Endothelial cell of umbilical vein (primary cell): Measurements from ENCODE around the gene LRRC38.

Experiments used
- CTCF ChIP-seq, 2 donors: IDR thresholded peaks; 1 replicate in 1 of 2; 2 replicates in 1 of 2; pipeline ENCODE4 v1.5.1; 2011; ENCODE audit warnings: low read length in 2 of 2, mild to moderate bottlenecking in 2 of 2, moderate library complexity in 2 of 2, control low read depth in 1 of 2, inconsistent platforms in 1 of 2, low read depth in 1 of 2; ENCODE audit not compliant: insufficient read depth in 1 of 2; ENCODE audit errors: extremely low read depth in 1 of 2
- POLR2A ChIP-seq: IDR thresholded peaks from 2 replicates; pipeline ENCODE4 v1.6.1; 2012; ENCODE audit warnings: low read depth, mild to moderate bottlenecking, control low read depth, low read length

- TF ChIP-seq POLR2A = no peak
- no peak for TF ChIP-seq CTCF (IDR thresholded peaks at IDR 0.05; ENCODE audit: extremely low read depth in 1 of 2, insufficient read depth in 1 of 2, low read depth in 1 of 2, low read length in 2 of 2)
Observed at GRCh38 chr1:13498553-13498952, 15.2 kb downstream of the LRRC38 start.
